Omental fat pad (tissue), 4 donors: ENCODE results near the gene GCAT. TPM values are rescaled to one million over a fixed set of nuclear protein-coding genes. Genes with fewer than 3 reads are reported as not detected.
"Not testable (repeated sequence)": the region's sequence is repeated elsewhere in the genome, so short reads cannot be mapped to it uniquely, and the experiment has no call there.

Experiments used
- ATAC-seq: fragments of 150-250 bp; one replicate; pipeline ENCODE4 v1.9.1; 2016; ENCODE audit warnings: mild to moderate bottlenecking, moderate library complexity; ENCODE audit not compliant: low FRiP score
- DNase-seq: peaks from one replicate; pipeline ENCODE4 v3.0.0-alpha.2; 2019; ENCODE audit warnings: low spot score
- total RNA-seq, 4 donors: library from RNA; depleted of rRNA; stranded (reverse); fragments of >200 nt; gene quantifications; one replicate each; pipeline ENCODE4 v1.1.0, GENCODE V29; 2016
- TF ChIP-seq, protein P1 (sequence below), 3 donors: fragments of 450-650 bp; IDR thresholded peaks; one replicate each; pipeline ENCODE4 v1.5.1; 2016 to 2017; ENCODE audit warnings: antibody characterized with exemption in 3 of 3, mild to moderate bottlenecking in 3 of 3, moderate library complexity in 2 of 3

GCAT gene
- total RNA-seq, 4 donors from 2014 or later = 6.5 to 12.0 (median 8.9) TPM

DNA sequence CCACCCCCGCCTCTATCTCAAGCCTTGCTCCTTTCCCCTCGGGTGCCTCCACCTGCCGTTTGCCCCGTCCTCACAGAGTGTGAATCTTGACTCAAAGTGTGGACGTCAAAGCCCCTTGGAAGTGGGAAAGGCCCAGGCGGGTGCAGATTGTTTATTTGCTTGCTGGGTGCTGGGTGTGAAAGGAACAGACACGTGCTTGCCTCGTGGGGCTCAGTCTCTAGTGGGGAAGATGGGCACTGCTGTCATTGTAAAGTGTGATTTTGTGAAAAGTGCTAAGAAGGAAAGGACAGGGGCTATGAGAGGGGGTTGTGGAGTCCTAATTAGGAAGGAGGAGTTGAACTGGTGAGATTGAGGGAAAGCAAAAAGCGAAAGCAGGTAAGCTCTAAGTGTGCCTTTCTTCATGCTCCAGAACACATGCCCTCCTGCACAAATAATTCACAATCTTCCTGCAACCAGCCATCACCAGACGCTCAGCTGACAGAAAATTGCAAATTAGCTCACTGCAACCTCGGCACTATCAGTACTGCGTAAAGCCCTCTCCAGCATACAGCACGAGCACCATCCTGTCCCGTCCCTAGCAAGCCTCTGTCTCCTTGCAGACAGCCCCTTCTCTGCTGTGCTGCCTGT lies 9.7 kb upstream of the GCAT start:
- ATAC-seq (no peak), DNase-seq (no peak)
- TF ChIP-seq, protein P1, sequence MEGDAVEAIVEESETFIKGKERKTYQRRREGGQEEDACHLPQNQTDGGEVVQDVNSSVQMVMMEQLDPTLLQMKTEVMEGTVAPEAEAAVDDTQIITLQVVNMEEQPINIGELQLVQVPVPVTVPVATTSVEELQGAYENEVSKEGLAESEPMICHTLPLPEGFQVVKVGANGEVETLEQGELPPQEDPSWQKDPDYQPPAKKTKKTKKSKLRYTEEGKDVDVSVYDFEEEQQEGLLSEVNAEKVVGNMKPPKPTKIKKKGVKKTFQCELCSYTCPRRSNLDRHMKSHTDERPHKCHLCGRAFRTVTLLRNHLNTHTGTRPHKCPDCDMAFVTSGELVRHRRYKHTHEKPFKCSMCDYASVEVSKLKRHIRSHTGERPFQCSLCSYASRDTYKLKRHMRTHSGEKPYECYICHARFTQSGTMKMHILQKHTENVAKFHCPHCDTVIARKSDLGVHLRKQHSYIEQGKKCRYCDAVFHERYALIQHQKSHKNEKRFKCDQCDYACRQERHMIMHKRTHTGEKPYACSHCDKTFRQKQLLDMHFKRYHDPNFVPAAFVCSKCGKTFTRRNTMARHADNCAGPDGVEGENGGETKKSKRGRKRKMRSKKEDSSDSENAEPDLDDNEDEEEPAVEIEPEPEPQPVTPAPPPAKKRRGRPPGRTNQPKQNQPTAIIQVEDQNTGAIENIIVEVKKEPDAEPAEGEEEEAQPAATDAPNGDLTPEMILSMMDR (IDR thresholded peaks at IDR 0.05) = no peak

DNA sequence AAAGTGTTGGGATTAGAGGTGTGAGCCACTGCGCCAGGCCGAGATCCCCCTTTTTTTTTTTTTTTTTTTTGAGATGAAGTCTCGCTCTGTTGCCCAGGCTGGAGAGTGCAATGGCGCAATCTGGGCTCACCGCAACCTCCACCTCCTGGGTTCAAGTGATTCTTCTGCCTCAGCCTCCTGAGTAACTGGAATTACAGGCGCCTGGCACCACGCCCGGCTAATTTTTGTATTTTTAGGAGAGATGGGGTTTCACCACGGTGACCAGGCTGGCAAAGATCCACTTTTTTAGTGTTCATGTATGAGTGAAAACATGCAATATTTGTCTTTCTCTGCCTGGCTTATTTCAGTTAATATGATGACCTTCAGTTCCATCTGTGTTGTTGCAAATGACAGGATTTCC lies 7.8 kb upstream of the GCAT start:
- ATAC-seq = not testable (repeated sequence)

DNA sequence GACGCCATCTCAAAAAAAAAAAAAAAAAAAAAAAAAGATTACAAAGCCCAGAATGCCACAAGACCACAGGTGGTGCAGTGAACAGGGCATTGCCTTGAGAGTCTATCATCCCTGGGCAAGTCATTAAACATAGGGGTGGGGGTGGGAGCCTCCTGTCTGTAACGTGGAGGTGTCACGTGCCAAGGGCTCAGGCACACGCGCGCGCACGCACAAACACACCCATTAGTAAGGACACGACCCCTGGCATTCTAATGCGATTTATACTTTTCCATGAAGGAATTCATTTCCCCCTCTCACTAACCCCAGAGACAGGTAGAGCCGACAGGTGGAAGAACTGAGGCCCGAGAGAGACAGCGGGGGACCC lies 5.8 kb upstream of the GCAT start:
- TF ChIP-seq, protein P1 (IDR thresholded peaks at IDR 0.05) = no peak
- no peak for ATAC-seq
- DNase-seq = no peak

More for the DNA sequence above, 7.8 kb upstream of the GCAT start:
- DNase-seq = not testable (repeated sequence)

DNA sequence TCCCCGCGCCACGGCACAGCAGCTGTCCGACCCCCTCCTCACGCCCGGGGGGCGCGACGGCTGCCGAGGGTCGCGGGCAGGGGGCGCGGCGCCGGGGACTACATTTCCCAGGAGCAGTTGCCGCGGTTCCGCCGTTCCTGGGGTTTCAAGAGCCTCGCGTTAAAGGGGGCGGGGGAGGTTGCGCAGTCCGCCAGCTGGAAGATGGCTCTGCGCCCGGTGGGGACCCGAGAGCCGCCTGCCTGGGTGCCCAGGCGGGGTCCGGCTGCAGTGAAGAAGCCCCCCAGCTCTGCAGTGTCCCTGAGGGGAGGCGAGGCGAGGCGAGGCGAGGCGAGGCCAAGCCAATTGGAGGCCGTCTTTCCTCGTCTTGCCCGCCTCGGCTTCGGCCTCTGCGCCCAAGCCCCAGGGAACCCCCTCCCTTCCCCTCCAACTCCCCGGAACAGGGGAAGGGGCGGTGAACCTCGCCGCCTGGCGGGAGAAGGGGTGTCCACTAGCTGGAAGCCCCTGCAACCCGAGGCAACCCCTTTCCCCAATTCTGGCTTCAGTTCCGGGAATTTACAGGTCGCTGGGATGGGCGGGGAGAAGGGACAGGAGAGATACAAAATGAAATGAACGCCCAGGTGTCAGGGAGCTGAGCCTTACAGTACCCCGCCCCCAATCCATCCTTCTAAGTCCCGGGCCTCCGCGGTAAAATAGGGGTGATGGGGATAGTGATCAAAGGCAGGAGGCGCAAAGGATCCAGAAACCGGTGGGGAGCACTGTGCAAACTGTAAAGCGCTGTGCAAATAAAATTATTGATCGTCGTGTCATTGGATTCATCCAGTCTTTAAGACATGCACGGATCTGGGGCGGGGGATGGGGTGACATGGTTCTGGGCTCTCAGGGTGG lies 5.2 kb upstream of the GCAT start:
- TF ChIP-seq, protein P1 (IDR thresholded peaks at IDR 0.05) = no peak
- ATAC-seq (no peak), DNase-seq (no peak)

DNA sequence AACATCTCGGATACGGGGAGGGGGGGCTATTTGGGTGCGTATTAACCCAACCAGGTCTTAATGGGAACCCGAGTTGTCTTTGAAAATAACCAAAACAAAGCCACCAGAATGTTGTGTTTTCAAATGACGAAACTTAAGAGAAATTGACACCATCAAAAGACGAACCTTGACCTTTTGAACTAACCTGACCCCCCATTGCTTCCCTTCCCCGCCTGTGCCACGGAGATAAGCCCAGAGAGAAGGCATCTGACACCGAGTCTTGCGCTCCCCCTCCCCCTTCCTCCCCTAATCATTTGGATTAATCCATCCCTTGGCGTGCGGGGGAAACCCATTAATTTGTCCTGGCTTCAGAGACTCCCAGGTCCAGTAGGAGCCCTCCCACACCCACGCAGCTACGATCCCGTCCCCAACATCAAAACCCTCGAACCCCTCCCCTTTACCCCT lies 4.5 kb upstream of the GCAT start:
- TF ChIP-seq, protein P1 (IDR thresholded peaks at IDR 0.05) = no peak
- ATAC-seq (no peak), DNase-seq (no peak)

DNA sequence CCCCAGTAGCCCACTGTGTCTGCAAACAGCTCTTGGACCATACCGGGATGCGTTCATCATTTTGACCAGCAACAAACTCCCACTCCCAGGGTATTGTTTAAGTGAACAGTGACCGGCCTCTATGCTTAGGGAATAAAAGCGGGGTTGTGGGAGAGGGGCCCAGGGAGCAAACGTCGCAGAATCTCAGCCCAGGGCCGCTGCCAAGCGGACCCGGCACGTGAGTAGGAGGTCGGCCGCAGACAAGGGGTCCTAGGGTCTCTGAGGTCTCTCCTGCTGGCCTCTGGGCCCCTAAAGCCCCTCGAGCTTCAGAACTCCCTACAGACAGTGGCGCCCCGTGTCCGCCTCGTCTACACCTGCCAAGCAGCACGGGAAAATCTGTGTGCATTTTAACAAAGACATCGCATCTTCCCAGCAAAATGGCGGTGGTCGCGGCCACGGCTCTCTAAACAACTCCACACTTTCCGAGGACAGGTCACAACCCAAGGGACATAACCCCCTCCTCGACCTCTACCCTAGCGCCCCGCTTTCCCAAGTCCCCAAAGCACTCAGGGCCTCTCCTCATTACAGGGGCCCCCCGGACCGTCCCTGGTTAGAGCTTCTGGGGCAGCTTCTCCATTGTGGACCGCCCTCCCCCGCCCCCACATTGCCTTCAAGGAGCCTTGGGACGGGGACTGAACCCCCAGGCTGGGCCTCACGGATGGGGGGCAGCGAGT lies 3.9 kb upstream of the GCAT start:
- TF ChIP-seq, protein P1 (IDR thresholded peaks at IDR 0.05) = no peak
- DNase-seq (no peak), ATAC-seq (no peak)

DNA sequence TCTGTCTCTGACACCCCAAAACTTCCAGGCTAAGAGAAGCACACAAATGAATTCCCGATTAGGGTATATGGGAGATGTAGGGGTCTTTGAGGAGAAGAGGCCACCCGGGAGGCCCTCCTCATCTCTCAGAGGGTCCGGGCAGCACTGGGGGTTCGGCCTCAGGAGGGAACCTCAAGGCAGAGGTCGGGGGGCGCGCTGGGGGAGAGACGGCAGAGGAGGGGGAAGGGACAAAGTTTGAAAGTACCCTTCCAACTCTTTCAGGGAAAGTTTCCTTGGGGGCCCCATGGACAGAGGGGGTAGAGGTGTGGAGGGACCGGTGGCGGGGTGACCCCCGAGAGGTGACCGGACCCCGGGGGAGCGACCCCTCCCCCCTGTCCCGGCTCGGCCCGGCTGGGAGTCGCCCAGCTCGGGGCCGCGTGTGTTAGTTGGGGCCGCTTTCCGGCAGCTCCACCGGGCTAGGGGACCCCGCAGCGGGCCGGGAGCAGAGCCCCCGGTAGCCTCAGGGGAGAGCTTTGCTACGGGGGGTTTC lies 3.3 kb upstream of the GCAT start:
- DNase-seq (no peak), ATAC-seq (peak; percentile 0)
- TF ChIP-seq, protein P1 (IDR thresholded peaks at IDR 0.05) = no peak
